ENCODE data around the gene ZMYM5.
"Not testable (repeated sequence)": the region's sequence is repeated elsewhere in the genome, so short reads cannot be mapped to it uniquely, and the experiment has no call there.

Gene ZMYM5

GRCh38 chr13:19863323-19864023 lies at the start of gene ZMYM5:
Gene ZMYM5 (minus strand): TSS chr13:19863649. CDS start chr13:19852180, 11,469 bp downstream.
- DNase-seq = peak; percentile 93

GRCh38 chr13:19910336-19911072 lies 47.1 kb upstream of the ZMYM5 start:
- DNase-seq = no peak

GRCh38 chr13:19908350-19908986 lies 45.0 kb upstream of the ZMYM5 start:
- DNase-seq = no peak

DNA sequence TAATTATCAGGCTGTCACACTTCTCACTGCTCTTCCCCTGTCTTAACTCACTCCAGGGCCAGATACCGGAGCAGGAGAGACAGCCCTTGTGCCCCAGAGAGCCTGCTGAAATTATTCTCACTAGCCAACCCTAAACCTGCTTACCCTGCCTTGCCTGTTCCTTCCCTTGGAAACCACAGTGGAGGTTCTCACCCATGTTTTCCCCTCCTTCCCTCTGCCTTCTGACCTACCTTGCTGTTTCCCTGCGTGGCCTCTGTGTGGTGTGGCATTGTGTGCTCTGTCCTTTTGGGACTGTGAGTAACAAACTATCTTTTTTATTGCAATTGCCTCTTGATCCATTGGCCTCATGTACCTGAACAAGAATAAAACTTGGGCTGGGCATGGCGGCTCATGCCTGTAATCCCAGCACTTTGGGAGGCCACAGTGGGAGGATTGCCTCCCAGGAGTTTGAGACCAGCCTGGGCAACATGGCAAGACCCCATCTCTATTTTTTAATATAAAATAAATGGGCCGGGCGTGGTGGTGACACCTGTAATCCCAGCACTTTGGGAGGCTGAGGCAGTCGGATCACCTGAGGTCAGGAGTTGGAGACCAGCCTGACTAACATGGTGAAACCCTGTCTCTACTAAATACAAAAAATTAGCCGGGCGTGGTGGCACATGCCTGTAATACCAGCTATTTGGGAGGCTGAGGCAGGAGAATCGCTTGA lies 42.2 kb upstream of the ZMYM5 start:
- DNase-seq = not testable (repeated sequence)

- no peak for DNase-seq
Observed at GRCh38 chr13:19890030-19890429, 26.6 kb upstream of the ZMYM5 start.

GRCh38 chr13:19888799-19889198 lies 25.4 kb upstream of the ZMYM5 start:
- no peak for DNase-seq

- no peak for DNase-seq
Observed at GRCh38 chr13:19882231-19882630, 18.8 kb upstream of the ZMYM5 start.

- no peak for DNase-seq
Observed at GRCh38 chr13:19881641-19882040, 18.2 kb upstream of the ZMYM5 start.

- peak; percentile 31 for DNase-seq
Observed at GRCh38 chr13:19864746-19865309, 1.4 kb upstream of the ZMYM5 start.

GRCh38 chr13:19864024-19864745 lies 736 bp upstream of the ZMYM5 start:
- DNase-seq = peak; percentile 73

GRCh38 chr13:19862481-19863313 lies 752 bp downstream of the ZMYM5 start:
- peak; percentile 50 for DNase-seq

DNA sequence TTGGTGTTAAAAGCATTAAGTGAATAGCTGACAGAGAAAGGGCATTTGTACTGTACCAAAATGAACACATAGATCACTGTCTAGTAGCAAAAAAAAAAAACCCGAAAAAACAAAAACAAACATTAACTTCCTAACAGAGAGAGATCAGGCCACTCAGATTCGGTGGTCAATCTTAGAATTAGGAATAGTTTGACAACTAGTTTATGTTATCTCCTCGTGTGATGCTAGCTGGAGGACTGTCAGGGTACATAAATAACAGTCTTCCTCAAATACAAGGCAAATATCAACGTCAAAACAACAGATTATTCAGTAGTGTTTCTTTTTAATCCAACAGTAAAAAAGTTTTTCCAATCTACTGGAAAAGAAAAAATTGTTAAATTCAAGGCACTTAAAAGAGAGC lies 1.7 kb downstream of the ZMYM5 start:
- DNase-seq = no peak

GRCh38 chr13:19860884-19861655 lies 2.4 kb downstream of the ZMYM5 start:
- DNase-seq = no peak

DNA sequence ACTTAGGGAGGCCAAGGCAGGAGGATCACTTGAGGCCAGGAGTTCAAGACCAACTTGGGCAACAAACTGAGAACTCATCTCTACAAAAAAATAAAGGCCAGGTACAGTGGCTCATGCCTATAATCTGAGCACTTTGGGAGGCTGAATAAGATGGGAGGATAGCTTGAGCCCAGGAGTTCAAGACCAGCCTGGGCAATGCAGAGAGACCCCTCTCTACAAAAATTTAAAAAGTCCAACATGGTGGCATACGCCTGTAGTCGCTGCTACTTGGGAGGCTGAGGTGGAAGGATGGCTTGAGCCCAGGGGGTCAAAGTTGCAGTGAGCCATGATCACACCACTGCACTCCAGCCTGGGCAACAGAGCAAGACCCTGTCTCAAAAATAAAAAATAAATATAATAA lies 5.8 kb downstream of the ZMYM5 start:
- DNase-seq = not testable (repeated sequence)

GRCh38 chr13:19852766-19853165 lies 10.7 kb downstream of the ZMYM5 start:
- no peak for DNase-seq

DNA sequence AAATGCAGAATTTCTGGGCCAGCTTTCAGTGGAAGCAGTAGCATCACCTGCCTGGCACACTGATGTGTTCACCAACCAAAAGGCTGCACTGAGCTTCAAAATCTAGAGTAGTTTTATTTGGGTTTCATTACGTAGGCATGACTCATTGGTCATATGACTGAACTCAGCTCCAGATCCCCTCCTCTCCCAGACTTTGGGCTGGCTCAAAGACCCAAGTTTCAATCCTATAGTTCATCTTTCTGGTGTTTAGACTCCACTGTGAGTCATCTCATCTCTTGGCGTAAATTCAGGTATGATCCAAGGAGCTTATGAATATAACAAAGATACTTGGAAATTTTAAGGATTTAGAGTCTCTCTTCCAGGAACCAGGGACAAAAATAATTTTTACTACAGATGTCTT lies 17.7 kb downstream of the ZMYM5 start:
- DNase-seq = no peak

DNA sequence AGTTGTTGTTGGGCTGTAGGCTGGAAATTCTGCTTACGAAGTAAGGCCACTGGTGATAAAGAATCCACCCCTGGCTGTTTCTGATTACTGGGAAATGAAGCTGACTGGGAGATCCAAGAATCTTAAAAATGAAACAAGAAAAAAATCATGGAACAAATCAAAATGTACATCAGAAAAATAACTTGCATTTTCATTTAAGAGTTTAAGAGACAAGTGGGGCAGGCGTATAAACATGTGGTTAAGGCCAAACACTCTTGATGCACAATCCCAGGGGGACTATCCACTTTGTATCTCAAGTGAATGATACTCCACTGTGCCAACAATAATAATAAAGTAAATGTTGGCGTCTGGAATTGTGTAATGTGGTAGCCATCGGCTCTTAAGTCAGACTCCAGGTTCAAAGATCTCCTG lies 24.6 kb downstream of the ZMYM5 start:
- no peak for DNase-seq

DNA sequence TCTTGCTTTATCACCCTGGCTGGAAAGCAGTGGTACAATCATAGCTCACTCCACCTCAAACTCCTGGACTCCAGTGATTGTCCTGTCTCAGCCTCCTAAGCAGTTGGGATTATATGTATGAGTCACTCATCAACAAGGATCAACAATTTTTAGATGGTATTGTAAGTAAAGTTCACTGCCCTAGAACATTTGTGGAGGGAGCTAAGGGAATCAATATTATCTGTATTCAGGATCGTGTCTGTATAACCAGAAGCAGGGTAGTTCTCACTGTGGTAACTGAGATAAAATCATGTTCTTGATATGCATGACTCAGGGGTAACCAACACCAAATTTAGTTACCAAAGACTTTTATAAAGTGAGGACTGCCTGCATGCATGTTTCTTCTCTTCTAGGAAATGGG lies 27.0 kb downstream of the ZMYM5 start:
- no peak for DNase-seq

DNA sequence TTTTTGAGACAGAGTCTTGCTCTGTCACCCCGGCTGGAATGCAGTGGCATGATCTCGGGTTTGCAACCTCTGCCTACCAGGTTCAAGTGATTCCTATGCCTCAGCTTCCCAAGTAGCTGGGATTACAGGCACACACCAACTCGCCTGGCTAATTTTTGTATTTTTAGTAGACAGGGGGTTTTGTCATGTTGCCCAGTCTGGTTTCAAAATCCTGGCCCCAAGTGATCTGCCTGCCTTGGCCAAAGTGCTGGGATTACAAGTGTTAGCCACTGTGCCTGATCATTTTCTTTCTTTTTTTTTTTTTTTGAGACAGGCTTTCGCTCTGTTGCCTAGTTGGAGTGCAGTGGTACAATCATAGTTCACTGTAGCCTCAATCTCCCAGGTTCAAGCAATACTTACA lies 28.7 kb downstream of the ZMYM5 start:
- no peak for DNase-seq

DNA sequence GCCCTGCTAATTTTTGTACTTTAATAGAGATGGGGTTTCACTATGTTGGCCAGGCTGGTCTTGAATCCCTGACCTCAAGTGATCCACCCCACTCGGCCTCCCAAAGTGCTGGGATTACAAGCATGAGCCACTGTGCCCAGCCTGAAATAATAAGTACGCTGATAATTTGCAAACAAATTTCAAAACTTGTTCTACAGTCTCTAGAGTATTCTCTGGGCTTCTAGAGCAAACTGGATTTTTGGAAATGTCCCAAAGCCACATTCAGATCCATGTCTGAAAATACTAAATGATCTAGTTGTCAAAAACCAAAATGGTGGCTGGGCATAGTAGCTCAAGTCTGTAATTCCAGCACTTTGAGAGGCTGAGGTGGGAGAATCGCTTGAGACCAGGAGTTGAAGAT lies 40.8 kb downstream of the ZMYM5 start:
- no peak for DNase-seq

Measured in KG1 (cell line).